Left lung (tissue), 14 donors: ENCODE results near the gene TOP2A. TPM values are rescaled to one million over a fixed set of nuclear protein-coding genes. Genes with fewer than 3 reads are reported as not detected.

Experiments used
- ATAC-seq: fragments of 200-7000 bp; cut with Tn5 transposase; one replicate; pipeline ENCODE4 v1.9.1; 2020; ENCODE audit warnings: moderate library complexity
- DNase-seq, 4 donors: peaks; one replicate each; pipeline ENCODE4 v3.0.0-alpha.2; 2013 to 2020
- H3K27ac ChIP-seq, 2 donors: fragments of 200-600 bp; sonication (generic) in 1 of 2; one replicate each; pipeline versions ENCODE4 v1.5.0 to v1.8.0; 2020 to 2021
- H3K27me3 ChIP-seq, 2 donors: fragments of 200-600 bp; sonication (generic) in 1 of 2; one replicate each; pipeline versions ENCODE4 v1.5.0 to v1.8.0; 2020 to 2021
- H3K36me3 ChIP-seq, 2 donors: fragments of 200-600 bp; sonication (generic) in 1 of 2; one replicate each; pipeline versions ENCODE4 v1.5.0 to v1.8.0; 2020 to 2021
- H3K4me1 ChIP-seq, 2 donors: fragments of 200-600 bp; one replicate each; pipeline ENCODE4 v1.8.0; 2021
- H3K4me3 ChIP-seq, 2 donors: fragments of 200-600 bp; sonication (generic) in 1 of 2; one replicate each; pipeline versions ENCODE4 v1.5.0 to v1.8.0; 2020 to 2021; ENCODE audit warnings: mild to moderate bottlenecking in 1 of 2
- H3K9me3 ChIP-seq, 2 donors: fragments of 200-600 bp; sonication (generic) in 1 of 2; one replicate each; pipeline versions ENCODE4 v1.5.0 to v1.8.0; 2020 to 2021
- CTCF ChIP-seq, 2 donors: fragments of 200-600 bp; sonication (generic) in 1 of 2; IDR thresholded peaks; one replicate each; pipeline versions ENCODE4 v1.5.0 to v1.8.0; 2021; ENCODE audit warnings: antibody characterized with exemption in 2 of 2
- intact Hi-C, 2 donors: fragments of 100-400 bp; cut with DNase I; formaldehyde crosslinking; loops; one replicate each; pipeline versions ENCODE4 v1.11.2 to v1.14.2; 2022
- long read RNA-seq, 12 donors: library from polyadenylated mRNA in 2 of 12; unstranded in 2 of 12; transcript quantifications; one replicate each; pipeline ENCODE4 v2.0.0 and lab custom pipeline, GENCODE V29; 2019 to 2026
- polyA plus RNA-seq, 6 donors: library from polyadenylated mRNA; unstranded; fragments of 120-200 nt; gene quantifications; one replicate each; pipeline ENCODE4 v1.2.1, GENCODE V29; 2013; ENCODE audit not compliant: insufficient read length in 6 of 6
- total RNA-seq, 2 donors: library from RNA; stranded (reverse); fragmentation: NEBNext Ultra II Directional; extraction: Animal tissue kit (Norgen Biotek cat#: 25700); gene quantifications; one replicate each; pipeline ENCODE4 v1.2.1, GENCODE V29; 2021
- donor health status: DM: no; HTN: yes; CAD: no.
- donor health status: DM: no; HTN: no; CAD: no.

TOP2A gene
- total RNA-seq (10 to 100 TPM; 18.1 to 40.0 TPM), polyA plus RNA-seq (100 to 1,000 TPM; 116 to 314 (median 158) TPM)
- long read RNA-seq, donor 1, full-length matches to known transcripts = 4 of 125 reads
- long read RNA-seq, donor 1, partial matches to known transcripts = 121 of 125 reads
- long read RNA-seq, donor 1, other reads (novel, unspliced or antisense) = 0 of 125 reads
- long read RNA-seq, donor 2, partial matches to known transcripts = 142 of 147 reads
- long read RNA-seq, donor 2, other reads (novel, unspliced or antisense) = 5 of 147 reads
- long read RNA-seq, donor 3, full-length matches to known transcripts = 6 of 50 reads
- long read RNA-seq, donor 3, partial matches to known transcripts = 44 of 50 reads
- long read RNA-seq, donor 3, other reads (novel, unspliced or antisense) = 0 of 50 reads
- long read RNA-seq, donor 4, partial matches to known transcripts = 1 of 1 reads
- long read RNA-seq, donor 4, other reads (novel, unspliced or antisense) = 0 of 1 reads
- long read RNA-seq, donor 5, full-length matches to known transcripts = 4 of 26 reads
- long read RNA-seq, donor 5, partial matches to known transcripts = 22 of 26 reads
- long read RNA-seq, donor 5, other reads (novel, unspliced or antisense) = 0 of 26 reads
- long read RNA-seq, donor 6, full-length matches to known transcripts = 7 of 111 reads
- long read RNA-seq, donor 6, partial matches to known transcripts = 104 of 111 reads
- long read RNA-seq, donor 6, other reads (novel, unspliced or antisense) = 0 of 111 reads
- long read RNA-seq, donor 7, partial matches to known transcripts = 31 of 32 reads
- long read RNA-seq, donor 7, other reads (novel, unspliced or antisense) = 0 of 32 reads
- long read RNA-seq, donor 8, partial matches to known transcripts = 35 of 35 reads
- long read RNA-seq, donor 8, other reads (novel, unspliced or antisense) = 0 of 35 reads
- long read RNA-seq, donor 9 = 0 reads
- long read RNA-seq, donor 10, partial matches to known transcripts = 2 of 2 reads
- long read RNA-seq, donor 10, other reads (novel, unspliced or antisense) = 0 of 2 reads
- long read RNA-seq, donor 11 = 0 reads
- long read RNA-seq, donor 12, full-length matches to known transcripts = 1 of 19 reads
- long read RNA-seq, donor 12, partial matches to known transcripts = 18 of 19 reads
- long read RNA-seq, donor 12, other reads (novel, unspliced or antisense) = 0 of 19 reads

GRCh38 chr17:40417609-40418427, at the start of gene TOP2A:
Gene TOP2A (minus strand): TSS chr17:40417896. CDS start chr17:40417791, 105 bp downstream.
- peak; percentile 96 for ATAC-seq
- peaks cover 3 to 49% of the 10 kb centered on the region in 2 donors for H3K4me1 ChIP-seq
- H3K4me3 ChIP-seq = peak within 1 kb of the TSS; percentile 53 to 73
- H3K27me3 ChIP-seq = no peaks in the 10 kb centered on the region
- H3K9me3 ChIP-seq = no peaks in the 10 kb centered on the region
- intact Hi-C loops = no loop called here
- no peaks in the 10 kb centered on the region for H3K36me3 ChIP-seq
- TF ChIP-seq CTCF (IDR thresholded peaks at IDR 0.05) = no peak
- peak within 1 kb of the TSS; percentile 42 to 63 for H3K27ac ChIP-seq
- peak; percentile 83 to 100 (median 97) for DNase-seq

- Histone ChIP-seq H3K4me3 (no peak overlapping the region), H3K27me3 (no peaks in the 10 kb centered on the region), H3K9me3 (no peaks in the 10 kb centered on the region), H3K36me3 (no peaks in the 10 kb centered on the region), H3K4me1 (no peaks in the 10 kb centered on the region), H3K27ac (no peak overlapping the region)
- ATAC-seq (no peak), DNase-seq (no peak)
- intact Hi-C loops = no loop called here
- no peak for TF ChIP-seq CTCF (IDR thresholded peaks at IDR 0.05)
Observed at GRCh38 chr17:40467281-40467867, 49.7 kb upstream of the TOP2A start.

- intact Hi-C loops = no loop called here
- H3K27me3 ChIP-seq = no peaks in the 10 kb centered on the region
- no peak for ATAC-seq
- no peak overlapping the region for H3K27ac ChIP-seq
- H3K4me1 ChIP-seq = peaks cover 0 to 4% of the 10 kb centered on the region in 2 donors
- no peak for TF ChIP-seq CTCF (IDR thresholded peaks at IDR 0.05)
- H3K36me3 ChIP-seq = no peaks in the 10 kb centered on the region
- no peaks in the 10 kb centered on the region for H3K9me3 ChIP-seq
- no peak for DNase-seq
- no peak overlapping the region for H3K4me3 ChIP-seq
Observed at GRCh38 chr17:40466298-40466971, 48.7 kb upstream of the TOP2A start.

- H3K36me3 ChIP-seq = no peaks in the 10 kb centered on the region
- peaks cover under 1 to 6% of the 10 kb centered on the region in 2 donors for H3K4me1 ChIP-seq
- ATAC-seq (no peak), DNase-seq (no peak)
- intact Hi-C loops = no loop called here
- H3K4me3 ChIP-seq = no peak overlapping the region
- no peaks in the 10 kb centered on the region for H3K27me3 ChIP-seq
- no peaks in the 10 kb centered on the region for H3K9me3 ChIP-seq
- TF ChIP-seq CTCF (IDR thresholded peaks at IDR 0.05) = no peak
- H3K27ac ChIP-seq = no peak overlapping the region
Observed at GRCh38 chr17:40464392-40464855, 46.7 kb upstream of the TOP2A start.
